Coronary artery (tissue), 2 donors: ENCODE data around the gene ST3GAL3.

Experiments used
- DNase-seq: peaks from one replicate; pipeline ENCODE4 v3.0.0-alpha.2; 2017; ENCODE audit warnings: low spot score
- H3K27ac ChIP-seq, 2 donors: fragments of 200-600 bp; sonication (generic); one replicate each; pipeline ENCODE4 v1.5.1; 2016 to 2019
- H3K4me3 ChIP-seq: fragments of 200-600 bp; sonication (generic); 2 replicates; pipeline ENCODE4 v1.5.1; 2016; ENCODE audit warnings: mild to moderate bottlenecking, moderate library complexity
- TF ChIP-seq, protein P1 (sequence below): fragments of 200-600 bp; sonication (generic); IDR thresholded peaks from one replicate; pipeline ENCODE4 v1.5.1; 2019; ENCODE audit warnings: antibody characterized with exemption

ST3GAL3 gene

DNA sequence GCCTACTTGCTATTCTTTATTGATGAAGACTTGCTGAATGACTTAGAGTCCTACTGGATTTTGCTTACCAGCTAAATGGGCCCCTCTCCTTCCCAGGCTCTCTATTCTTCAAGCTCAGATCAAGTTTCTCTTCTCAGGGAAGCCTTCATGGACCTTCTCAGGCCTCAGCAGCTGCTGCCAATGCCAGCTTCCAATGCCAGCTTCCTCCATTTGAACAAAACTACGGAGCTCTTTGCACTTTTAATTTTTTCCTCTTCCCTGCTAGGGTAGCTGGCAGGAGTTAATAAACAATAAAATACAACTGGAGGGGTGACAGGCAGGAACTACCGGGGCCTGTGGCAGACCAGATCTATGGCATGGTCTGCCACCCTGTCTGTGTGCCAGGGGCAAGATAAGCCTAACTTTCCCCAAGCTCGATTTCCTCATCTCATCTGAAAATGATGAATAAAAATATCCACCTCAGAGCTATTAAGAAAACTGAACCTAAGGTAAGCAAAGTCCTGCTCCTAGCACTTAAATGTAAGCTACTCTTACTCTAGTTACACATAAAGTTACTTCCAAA lies 238.4 kb downstream of the ST3GAL3 start:
- TF ChIP-seq, protein P1, sequence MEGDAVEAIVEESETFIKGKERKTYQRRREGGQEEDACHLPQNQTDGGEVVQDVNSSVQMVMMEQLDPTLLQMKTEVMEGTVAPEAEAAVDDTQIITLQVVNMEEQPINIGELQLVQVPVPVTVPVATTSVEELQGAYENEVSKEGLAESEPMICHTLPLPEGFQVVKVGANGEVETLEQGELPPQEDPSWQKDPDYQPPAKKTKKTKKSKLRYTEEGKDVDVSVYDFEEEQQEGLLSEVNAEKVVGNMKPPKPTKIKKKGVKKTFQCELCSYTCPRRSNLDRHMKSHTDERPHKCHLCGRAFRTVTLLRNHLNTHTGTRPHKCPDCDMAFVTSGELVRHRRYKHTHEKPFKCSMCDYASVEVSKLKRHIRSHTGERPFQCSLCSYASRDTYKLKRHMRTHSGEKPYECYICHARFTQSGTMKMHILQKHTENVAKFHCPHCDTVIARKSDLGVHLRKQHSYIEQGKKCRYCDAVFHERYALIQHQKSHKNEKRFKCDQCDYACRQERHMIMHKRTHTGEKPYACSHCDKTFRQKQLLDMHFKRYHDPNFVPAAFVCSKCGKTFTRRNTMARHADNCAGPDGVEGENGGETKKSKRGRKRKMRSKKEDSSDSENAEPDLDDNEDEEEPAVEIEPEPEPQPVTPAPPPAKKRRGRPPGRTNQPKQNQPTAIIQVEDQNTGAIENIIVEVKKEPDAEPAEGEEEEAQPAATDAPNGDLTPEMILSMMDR: no peak
- no peak for DNase-seq
- H3K4me3 ChIP-seq: peak overlapping the region; percentile 98
- H3K27ac ChIP-seq: peak overlapping the region; percentile 92 to 98

DNA sequence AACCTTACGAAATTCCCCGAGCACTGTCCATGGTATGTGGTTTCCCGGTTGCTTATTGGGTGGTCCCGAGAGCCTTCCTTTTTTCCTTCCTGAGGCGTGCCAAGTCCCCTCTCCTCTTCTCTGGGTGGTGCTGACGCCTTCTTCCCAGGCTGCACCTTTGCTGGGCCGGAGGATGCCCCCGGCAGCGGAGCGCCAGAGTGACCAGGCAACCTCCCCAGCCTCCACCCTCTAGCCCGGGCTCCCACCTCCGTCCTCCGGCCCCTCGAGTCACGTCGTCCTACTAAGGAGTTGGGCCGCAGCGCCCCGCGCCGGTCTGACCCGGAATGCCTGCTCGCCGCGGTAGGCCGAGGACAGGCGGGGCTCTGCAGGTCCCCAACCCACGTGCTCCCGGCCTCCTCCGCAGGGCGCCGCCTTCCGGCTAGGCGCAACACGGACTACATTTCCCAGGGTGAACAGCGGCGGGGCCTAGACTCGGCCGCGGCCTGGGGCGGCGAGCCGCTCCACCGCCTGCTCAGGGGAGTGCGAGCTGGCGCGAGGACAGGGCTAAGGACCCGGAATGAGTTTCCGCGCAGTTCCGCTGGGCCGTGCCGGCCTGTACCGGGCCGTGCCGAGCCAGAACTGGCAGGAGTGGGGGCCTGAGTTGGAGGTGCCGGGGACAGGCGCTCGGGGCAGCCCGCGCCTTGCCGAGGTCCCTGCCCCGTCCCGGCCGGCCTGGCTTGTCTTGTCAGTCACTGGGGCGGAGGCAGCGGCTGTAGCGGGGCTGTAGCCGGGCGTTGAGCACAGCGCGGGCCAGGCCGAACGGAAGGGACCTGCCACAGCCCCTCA lies 239.1 kb downstream of the ST3GAL3 start, which contains the start of gene IPO13:
TSS of gene IPO13 (plus strand) at position 715 of the 825 bp plus-strand sequence. CDS start 651 bp downstream, outside the sequence.
- Histone ChIP-seq H3K27ac (peak within 1 kb of the TSS; percentile 92 to 98), H3K4me3 (peak within 1 kb of the TSS; percentile 98)
- peak; percentile 97 for DNase-seq
- TF ChIP-seq, protein P1: peak; percentile 41

DNA sequence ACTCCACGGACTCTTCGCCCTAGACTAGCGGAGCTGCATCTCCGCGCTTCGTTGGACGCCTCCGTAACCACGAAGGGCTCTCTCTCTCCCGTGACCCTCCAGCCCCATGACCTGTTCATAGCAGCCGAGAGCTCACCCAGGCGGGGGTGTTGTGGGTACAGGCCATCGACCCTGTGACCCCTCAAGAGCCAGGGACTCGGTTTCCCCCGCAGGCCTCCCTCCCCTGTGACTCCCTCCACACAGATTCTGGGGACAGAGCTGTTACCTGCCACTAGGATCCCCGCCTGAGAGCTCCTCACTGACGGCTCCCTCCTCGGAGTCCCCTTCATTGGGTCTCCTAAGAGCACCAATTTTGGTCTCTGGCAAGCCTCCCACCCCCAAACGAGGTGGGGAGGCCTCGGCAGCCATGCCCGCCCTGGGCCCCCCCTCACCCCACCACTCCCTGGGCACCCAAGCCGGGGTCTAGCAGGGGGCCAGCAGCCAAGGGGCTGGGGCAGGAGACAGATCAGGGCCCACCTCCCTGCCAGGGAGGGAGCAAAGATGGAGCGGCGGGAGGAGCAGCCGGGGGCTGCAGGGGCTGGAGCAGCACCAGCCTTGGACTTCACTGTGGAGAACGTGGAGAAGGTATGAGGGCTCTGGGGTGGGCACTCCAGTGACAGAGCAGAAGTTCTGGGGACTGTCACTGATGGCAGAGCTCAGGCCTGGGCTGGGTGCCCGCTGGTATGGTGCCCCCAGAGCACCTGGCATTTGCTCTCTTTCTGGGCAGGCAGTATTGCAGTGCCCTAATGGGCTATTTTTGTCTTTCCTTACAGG lies 239.9 kb downstream of the ST3GAL3 start:
- TF ChIP-seq, protein P1: no peak
- Histone ChIP-seq H3K27ac (peak overlapping the region; percentile 92 to 98), H3K4me3 (peak overlapping the region; percentile 98)
- no peak for DNase-seq

DNA sequence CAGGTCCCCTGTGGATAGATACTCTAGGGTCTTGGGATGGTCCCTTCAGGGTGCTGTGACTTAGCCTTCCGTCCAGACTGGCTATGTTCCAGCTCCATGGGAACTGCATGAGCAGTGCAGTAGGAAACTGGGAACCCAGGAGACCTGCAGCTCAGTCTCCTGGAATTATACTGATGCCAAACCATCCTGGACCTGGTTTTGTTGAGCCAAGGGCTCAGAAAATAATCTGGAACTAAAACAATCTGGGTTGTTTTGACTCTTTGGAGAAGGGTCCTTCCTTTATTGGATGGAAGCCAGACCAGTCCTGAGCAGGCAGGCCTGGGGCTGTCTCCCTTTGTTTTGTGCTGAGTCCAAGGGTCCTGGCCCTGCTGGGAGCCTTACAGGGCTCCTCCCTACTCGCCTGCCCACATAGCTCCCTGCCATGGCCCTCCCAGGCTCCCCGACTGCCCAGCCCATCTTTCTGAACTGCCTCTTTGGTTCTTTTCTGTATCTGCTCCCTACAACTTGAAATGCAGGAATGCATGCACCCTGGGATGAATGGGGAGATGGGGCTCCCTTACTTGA lies 240.6 kb downstream of the ST3GAL3 start:
- peak overlapping the region; percentile 92 to 98 for H3K27ac ChIP-seq
- TF ChIP-seq, protein P1: no peak
- H3K4me3 ChIP-seq: peak overlapping the region; percentile 98
- DNase-seq: no peak

DNA sequence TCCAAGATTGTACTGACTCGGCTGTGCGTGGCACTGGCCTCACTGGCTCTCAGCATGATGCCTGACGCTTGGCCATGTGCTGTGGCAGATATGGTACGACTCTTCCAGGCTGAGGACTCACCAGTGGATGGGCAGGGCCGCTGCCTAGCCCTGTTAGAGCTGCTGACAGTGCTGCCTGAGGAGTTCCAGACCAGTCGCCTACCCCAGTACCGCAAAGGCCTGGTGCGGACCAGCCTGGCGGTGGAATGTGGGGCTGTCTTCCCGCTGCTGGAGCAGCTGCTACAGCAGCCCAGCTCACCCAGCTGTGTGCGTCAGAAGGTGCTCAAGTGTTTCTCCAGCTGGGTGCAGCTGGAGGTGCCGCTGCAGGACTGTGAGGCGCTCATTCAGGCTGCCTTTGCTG lies 242.3 kb downstream of the ST3GAL3 start:
- Histone ChIP-seq H3K4me3 (no peak overlapping the region), H3K27ac (no peak overlapping the region)
- no peak for DNase-seq
- TF ChIP-seq, protein P1: no peak

DNA sequence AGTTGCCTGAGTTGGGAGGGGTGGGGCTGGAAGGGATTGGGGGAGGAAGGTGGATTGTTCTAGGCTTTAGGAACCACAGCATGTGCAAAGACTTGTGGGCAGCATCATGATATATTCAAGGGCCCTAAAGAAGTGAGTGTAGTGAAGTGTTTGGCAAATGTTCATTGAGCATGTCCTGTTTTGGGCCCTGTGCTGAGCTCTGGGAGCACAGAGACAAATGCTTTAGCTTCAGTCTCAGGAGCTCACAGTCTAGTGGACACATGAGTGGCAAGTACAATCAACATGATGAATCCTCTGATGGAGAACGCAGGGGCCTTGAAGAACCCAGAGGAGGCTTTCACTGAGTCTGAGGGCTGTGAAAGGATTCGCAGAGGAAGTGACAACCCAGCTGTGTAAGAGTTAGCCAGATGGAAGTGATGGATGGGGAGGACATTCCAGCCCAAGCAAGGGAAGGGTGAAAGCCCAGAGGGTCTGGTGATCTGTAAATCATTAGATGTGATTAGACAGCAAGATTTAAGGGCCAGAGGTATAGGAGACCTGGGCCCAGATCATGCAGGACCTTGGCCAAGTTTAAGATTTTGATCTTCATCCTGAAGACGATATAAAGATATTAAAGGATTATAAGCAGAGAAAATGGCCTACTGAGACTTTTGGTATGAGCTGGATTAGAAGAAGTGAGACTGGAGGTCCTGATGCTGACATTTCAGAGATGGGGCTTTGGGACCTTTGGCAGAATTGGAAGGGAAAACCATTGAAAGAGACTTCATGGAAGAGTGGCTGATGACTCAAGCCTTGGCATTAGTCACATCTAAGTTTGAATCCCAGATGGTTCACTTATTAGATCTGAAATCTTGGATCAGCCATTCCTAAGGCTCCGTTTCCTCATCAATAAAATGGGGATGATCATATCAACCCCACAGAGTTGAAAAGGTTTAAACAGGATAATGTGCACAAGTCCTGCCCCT lies 244.0 kb downstream of the ST3GAL3 start:
- TF ChIP-seq, protein P1: no peak
- H3K27ac ChIP-seq: no peak overlapping the region

More for the DNA sequence above, 244.0 kb downstream of the ST3GAL3 start:
- no peak for DNase-seq
- no peak overlapping the region for H3K4me3 ChIP-seq
